Measurements from ENCODE around the gene CCSER2. TPM values are rescaled to one million over a fixed set of nuclear protein-coding genes. Genes with fewer than 3 reads are reported as not detected.
A peak's percentile ranks its signal among the peaks of the same experiment; 100 is the strongest.

The CCSER2 gene
- total and polyA plus RNA-seq, 2 donors (not counting 1 experiment from before 2014, with no cell fraction given): 6.0 to 45.9 TPM

GRCh38 chr10:84308481-84309304, 19.7 kb upstream of the CCSER2 start:
- intact Hi-C loops (cut with micrococcal nuclease): no loop called here
- no peak overlapping the region for H3K4me2 ChIP-seq (replicated peaks; ENCODE audit: low read depth, low read length, poor library complexity, severe bottlenecking)
- no peak overlapping the region for H3K9ac ChIP-seq (ENCODE audit: low read length)
- H3K79me2 ChIP-seq (ENCODE audit: control insufficient read depth, insufficient read depth, low read length): no peaks in the 10 kb centered on the region
- H3K9me3 ChIP-seq (ENCODE audit: control extremely low read depth in 1 of 3, control insufficient read depth in 2 of 3, insufficient read depth in 1 of 3, low read length in 2 of 3): peaks cover 0 to 7% (median 0%) of the 10 kb centered on the region in 3 donors
- no peak overlapping the region for H3K4me3 ChIP-seq (ENCODE audit: control extremely low read depth in 1 of 5, extremely low read depth in 1 of 5, insufficient read depth in 1 of 5, low read depth in 2 of 5, low read length in 4 of 5)
- Mint-ChIP-seq H3K27ac (no peak overlapping the region), H3K4me3 (no peak overlapping the region), H3K27me3 (peaks cover 12% of the 10 kb centered on the region), H3K9me3 (ENCODE audit: insufficient read depth) (no peaks in the 10 kb centered on the region), H3K4me1 (no peaks in the 10 kb centered on the region)
- ChIA-PET CTCF (no interaction called here), POLR2A (no interaction called here)
- H3K4me1 ChIP-seq (ENCODE audit: control insufficient read depth in 2 of 2, insufficient read depth in 2 of 2, low read length in 2 of 2): peaks cover 0 to 4% of the 10 kb centered on the region in 2 donors
- H3K27ac ChIP-seq (ENCODE audit: low read length in 2 of 2): no peak overlapping the region
- TF ChIP-seq EZH2 (IDR thresholded peaks at IDR 0.05; ENCODE audit: borderline replicate concordance, insufficient read depth, low read depth, low read length, poor library complexity, severe bottlenecking) (no peak), CTCF (IDR thresholded peaks at IDR 0.05) (no peak)
- no peak for DNase-seq
- H3K36me3 ChIP-seq (replicated peaks in 1 of 2; ENCODE audit: control extremely low read depth in 1 of 2, control insufficient read depth in 1 of 2, extremely low read depth in 1 of 2, insufficient read depth in 2 of 2, low read length in 1 of 2): no peaks in the 10 kb centered on the region
- no peak for ATAC-seq (ENCODE audit: low read depth)
- H3K27me3 ChIP-seq (replicated peaks in 1 of 4; ENCODE audit: control extremely low read depth in 1 of 4, control insufficient read depth in 3 of 4, insufficient read depth in 4 of 4, low read length in 3 of 4): peaks cover 0 to 11% (median 1%) of the 10 kb centered on the region in 4 experiments
- no peaks in the 10 kb centered on the region for H4K20me1 ChIP-seq (ENCODE audit: control insufficient read depth, insufficient read depth, low read length, poor library complexity, severe bottlenecking)
- H2AFZ ChIP-seq (ENCODE audit: insufficient read depth, low read depth, low read length, poor library complexity, severe bottlenecking): peak overlapping the region; percentile 30
- 0% methylated on average over 5 of the region's 6 CpGs for WGBS (ENCODE audit: insufficient coverage)

- H3K79me2 ChIP-seq (ENCODE audit: control insufficient read depth, insufficient read depth, low read length): no peaks in the 10 kb centered on the region
- TF ChIP-seq EZH2 (IDR thresholded peaks at IDR 0.05; ENCODE audit: borderline replicate concordance, insufficient read depth, low read depth, low read length, poor library complexity, severe bottlenecking): no peak
- no peaks in the 10 kb centered on the region for H3K9me3 Mint-ChIP-seq (ENCODE audit: insufficient read depth)
- H3K27me3 Mint-ChIP-seq: peaks cover 9% of the 10 kb centered on the region
- ATAC-seq (ENCODE audit: low read depth) (no peak), DNase-seq (no peak)
- H3K4me1 ChIP-seq (ENCODE audit: control insufficient read depth in 2 of 2, insufficient read depth in 2 of 2, low read length in 2 of 2): peaks cover 0 to 4% of the 10 kb centered on the region in 2 donors
- H4K20me1 ChIP-seq (ENCODE audit: control insufficient read depth, insufficient read depth, low read length, poor library complexity, severe bottlenecking): no peaks in the 10 kb centered on the region
- ChIA-PET POLR2A (no interaction called here), CTCF (no interaction called here)
- H3K27ac ChIP-seq (ENCODE audit: low read length in 2 of 2): no peak overlapping the region
- peaks cover 0 to 11% (median 1%) of the 10 kb centered on the region in 4 experiments for H3K27me3 ChIP-seq (replicated peaks in 1 of 4; ENCODE audit: control extremely low read depth in 1 of 4, control insufficient read depth in 3 of 4, insufficient read depth in 4 of 4, low read length in 3 of 4)
- no peak overlapping the region for H3K4me3 ChIP-seq (ENCODE audit: control extremely low read depth in 1 of 5, extremely low read depth in 1 of 5, insufficient read depth in 1 of 5, low read depth in 2 of 5, low read length in 4 of 5)
- no peak overlapping the region for H3K27ac Mint-ChIP-seq
- 81% methylated on average over 2 of the region's 2 CpGs for WGBS (ENCODE audit: insufficient coverage)
- no peak overlapping the region for H3K4me2 ChIP-seq (replicated peaks; ENCODE audit: low read depth, low read length, poor library complexity, severe bottlenecking)
- H3K36me3 ChIP-seq (replicated peaks in 1 of 2; ENCODE audit: control extremely low read depth in 1 of 2, control insufficient read depth in 1 of 2, extremely low read depth in 1 of 2, insufficient read depth in 2 of 2, low read length in 1 of 2): no peaks in the 10 kb centered on the region
- no peak overlapping the region for H3K9ac ChIP-seq (ENCODE audit: low read length)
- intact Hi-C loops (cut with micrococcal nuclease): no loop called here
- no peaks in the 10 kb centered on the region for H3K4me1 Mint-ChIP-seq
- H3K4me3 Mint-ChIP-seq: no peak overlapping the region
- H2AFZ ChIP-seq (ENCODE audit: insufficient read depth, low read depth, low read length, poor library complexity, severe bottlenecking): no peak overlapping the region
- peaks cover 0 to 7% (median 0%) of the 10 kb centered on the region in 3 donors for H3K9me3 ChIP-seq (ENCODE audit: control extremely low read depth in 1 of 3, control insufficient read depth in 2 of 3, insufficient read depth in 1 of 3, low read length in 2 of 3)
These were observed 17.9 kb upstream of the CCSER2 start for GRCh38 chr10:84310470-84310869.
